Neural cell (in vitro differentiated cells): ENCODE measurements around the gene MMP3. TPM values are rescaled to one million over a fixed set of nuclear protein-coding genes. Genes with fewer than 3 reads are reported as not detected.

Experiments
- H2AFZ ChIP-seq: fragments of 200-600, 300-800 bp; sonication (generic), shearing (Covaris generic); 2 replicates; pipeline ENCODE4 v1.6.0; 2014; ENCODE audit warnings: low read depth, mild to moderate bottlenecking, antibody characterized with exemption, low read length, moderate library complexity
- H3F3A ChIP-seq: fragments of 200-600 bp; shearing (Covaris generic); 2 replicates; pipeline ENCODE4 v1.6.1; 2016; ENCODE audit warnings: mild to moderate bottlenecking, moderate library complexity, mixed read lengths, antibody characterized with exemption, low read length; ENCODE audit not compliant: insufficient read depth, poor library complexity, severe bottlenecking
- H3K27ac ChIP-seq: fragments of 200-600, 300-800 bp; sonication (generic), shearing (Covaris generic); 2 replicates; pipeline ENCODE4 v1.5.1; 2014; ENCODE audit warnings: mild to moderate bottlenecking, low read length, moderate library complexity
- H3K27me3 ChIP-seq: fragments of 300-800, 200-600 bp; sonication (generic), shearing (Covaris generic); 2 replicates; pipeline ENCODE4 v1.6.0; 2014; ENCODE audit warnings: mild to moderate bottlenecking, low read depth, low read length, moderate library complexity; ENCODE audit not compliant: insufficient read depth
- H3K36me3 ChIP-seq: fragments of 300-800, 200-600 bp; sonication (generic), shearing (Covaris generic); 2 replicates; pipeline ENCODE4 v1.5.1; 2014; ENCODE audit warnings: mild to moderate bottlenecking, antibody characterized with exemption, low read length, moderate library complexity; ENCODE audit not compliant: insufficient read depth
- H3K4me2 ChIP-seq: fragments of 300-800, 200-600 bp; sonication (generic), shearing (Covaris generic); 2 replicates; pipeline ENCODE4 v1.6.0; 2014; ENCODE audit warnings: mild to moderate bottlenecking, low read length
- H3K4me3 ChIP-seq: fragments of 300-800, 200-600 bp; sonication (generic), shearing (Covaris generic); 2 replicates; pipeline ENCODE4 v1.5.1; 2014; ENCODE audit warnings: mild to moderate bottlenecking, low read length, moderate library complexity
- H3K79me2 ChIP-seq: fragments of 200-600 bp; shearing (Covaris generic); replicated peaks from 2 replicates; pipeline ENCODE4 v1.6.0; 2014; ENCODE audit warnings: mild to moderate bottlenecking, low read length, moderate library complexity; ENCODE audit not compliant: insufficient read depth
- H3K9ac ChIP-seq: fragments of 300-800, 200-600 bp; sonication (generic), shearing (Covaris generic); 2 replicates; pipeline ENCODE4 v1.6.1; 2016; ENCODE audit warnings: mild to moderate bottlenecking, low read length, mixed read lengths
- H3K9me2 ChIP-seq: fragments of 200-600 bp; shearing (Covaris generic); 2 replicates; pipeline ENCODE4 v1.6.1; 2016; ENCODE audit warnings: mild to moderate bottlenecking, low read length, mixed read lengths; ENCODE audit not compliant: insufficient read depth
- H3K9me3 ChIP-seq: fragments of 200-600, 300-800 bp; sonication (generic), shearing (Covaris generic); 2 replicates; pipeline ENCODE4 v1.6.1; 2016; ENCODE audit warnings: mild to moderate bottlenecking, mixed run types, low read length, moderate library complexity, mixed read lengths
- H4K20me1 ChIP-seq: fragments of 200-600 bp; shearing (Covaris generic); 2 replicates; pipeline ENCODE4 v1.6.1; 2016; ENCODE audit warnings: mild to moderate bottlenecking, mixed run types; ENCODE audit not compliant: insufficient read depth
- EP300 ChIP-seq: fragments of 450-650 bp; conservative IDR thresholded peaks from 2 replicates; pipeline ENCODE4 v1.6.1; 2014; ENCODE audit warnings: antibody characterized with exemption, mild to moderate bottlenecking, moderate library complexity; ENCODE audit not compliant: poor library complexity, severe bottlenecking
- EZH2 ChIP-seq: fragments of 200-600, 300-800 bp; shearing (Covaris generic), sonication (generic); IDR thresholded peaks from 2 replicates; pipeline ENCODE4 v1.6.1; 2014; ENCODE audit warnings: antibody characterized with exemption, low read length, borderline replicate concordance, mild to moderate bottlenecking; ENCODE audit not compliant: insufficient read depth, poor library complexity, severe bottlenecking
- MXI1 ChIP-seq: fragments of 450-650 bp; conservative IDR thresholded peaks from 2 replicates; pipeline ENCODE4 v1.6.1; 2014; ENCODE audit warnings: antibody characterized with exemption, mild to moderate bottlenecking; ENCODE audit not compliant: poor library complexity, severe bottlenecking
- POLR2AphosphoS5 ChIP-seq: IDR thresholded peaks from 2 replicates; pipeline ENCODE4 v1.6.1; 2012
- RAD21 ChIP-seq: fragments of 450-650 bp; conservative IDR thresholded peaks from 2 replicates; pipeline ENCODE4 v1.6.1; 2014; ENCODE audit warnings: antibody characterized with exemption, mild to moderate bottlenecking, moderate library complexity
- REST ChIP-seq: IDR thresholded peaks from 2 replicates; pipeline ENCODE4 v1.6.1; 2012; ENCODE audit warnings: borderline replicate concordance
- SMC3 ChIP-seq: fragments of 450-650 bp; conservative IDR thresholded peaks from 2 replicates; pipeline ENCODE4 v1.6.1; 2014; ENCODE audit warnings: antibody characterized with exemption, mild to moderate bottlenecking, moderate library complexity; ENCODE audit not compliant: poor library complexity
- TAF1 ChIP-seq: IDR thresholded peaks from 2 replicates; pipeline ENCODE4 v1.6.1; 2012; ENCODE audit warnings: low read depth
- polyA plus RNA-seq: library from polyadenylated mRNA; depleted of rRNA; stranded (reverse); fragments of >200 nt; gene quantifications from 2 replicates; pipeline ENCODE4 v1.2.3, GENCODE V29; 2014
- TF ChIP-seq, protein P1 (sequence below): fragments of 450-650 bp; IDR thresholded peaks from 2 replicates; pipeline ENCODE4 v1.5.1; 2014; ENCODE audit warnings: antibody characterized with exemption, mild to moderate bottlenecking, moderate library complexity; ENCODE audit not compliant: poor library complexity, severe bottlenecking

The MMP3 gene
- polyA plus RNA-seq, 1 donor from 2014 or later: not detected

DNA sequence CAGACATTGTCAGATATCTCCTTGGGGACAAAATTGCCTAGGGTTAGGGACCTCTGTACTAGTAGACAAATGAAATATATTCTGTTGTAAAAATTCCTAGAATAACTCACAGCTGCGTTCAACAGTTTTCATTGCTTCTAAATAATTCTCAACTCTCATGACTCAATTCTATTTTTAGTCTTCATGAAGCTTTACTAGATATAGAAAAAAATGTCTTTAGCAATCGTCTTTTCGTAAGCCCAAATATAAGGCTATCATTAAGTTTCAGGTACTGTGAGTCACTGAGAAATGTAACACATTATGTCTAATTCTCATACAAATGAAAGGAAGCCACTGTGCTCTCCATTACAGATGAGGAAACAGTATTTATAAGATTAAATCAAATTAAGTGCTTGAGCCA lies 24.9 kb upstream of the MMP3 start:
- Histone ChIP-seq H3K27ac (no peak overlapping the region), H3K36me3 (no peaks in the 10 kb centered on the region), H3K4me3 (no peak overlapping the region), H3K9me3 (no peaks in the 10 kb centered on the region), H3K9me2 (no peaks in the 10 kb centered on the region), H2AFZ (no peak overlapping the region), H3K4me2 (no peak overlapping the region), H3K9ac (no peak overlapping the region), H3K27me3 (no peaks in the 10 kb centered on the region), H4K20me1 (no peaks in the 10 kb centered on the region), H3F3A (no peaks in the 10 kb centered on the region), H3K79me2 (no peaks in the 10 kb centered on the region)
- TF ChIP-seq SMC3 (no peak), EZH2 (no peak), POLR2AphosphoS5 (no peak), REST (no peak), RAD21 (no peak), EP300 (no peak), TAF1 (no peak), MXI1 (no peak)
- TF ChIP-seq, protein P1, sequence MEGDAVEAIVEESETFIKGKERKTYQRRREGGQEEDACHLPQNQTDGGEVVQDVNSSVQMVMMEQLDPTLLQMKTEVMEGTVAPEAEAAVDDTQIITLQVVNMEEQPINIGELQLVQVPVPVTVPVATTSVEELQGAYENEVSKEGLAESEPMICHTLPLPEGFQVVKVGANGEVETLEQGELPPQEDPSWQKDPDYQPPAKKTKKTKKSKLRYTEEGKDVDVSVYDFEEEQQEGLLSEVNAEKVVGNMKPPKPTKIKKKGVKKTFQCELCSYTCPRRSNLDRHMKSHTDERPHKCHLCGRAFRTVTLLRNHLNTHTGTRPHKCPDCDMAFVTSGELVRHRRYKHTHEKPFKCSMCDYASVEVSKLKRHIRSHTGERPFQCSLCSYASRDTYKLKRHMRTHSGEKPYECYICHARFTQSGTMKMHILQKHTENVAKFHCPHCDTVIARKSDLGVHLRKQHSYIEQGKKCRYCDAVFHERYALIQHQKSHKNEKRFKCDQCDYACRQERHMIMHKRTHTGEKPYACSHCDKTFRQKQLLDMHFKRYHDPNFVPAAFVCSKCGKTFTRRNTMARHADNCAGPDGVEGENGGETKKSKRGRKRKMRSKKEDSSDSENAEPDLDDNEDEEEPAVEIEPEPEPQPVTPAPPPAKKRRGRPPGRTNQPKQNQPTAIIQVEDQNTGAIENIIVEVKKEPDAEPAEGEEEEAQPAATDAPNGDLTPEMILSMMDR: no peak

DNA sequence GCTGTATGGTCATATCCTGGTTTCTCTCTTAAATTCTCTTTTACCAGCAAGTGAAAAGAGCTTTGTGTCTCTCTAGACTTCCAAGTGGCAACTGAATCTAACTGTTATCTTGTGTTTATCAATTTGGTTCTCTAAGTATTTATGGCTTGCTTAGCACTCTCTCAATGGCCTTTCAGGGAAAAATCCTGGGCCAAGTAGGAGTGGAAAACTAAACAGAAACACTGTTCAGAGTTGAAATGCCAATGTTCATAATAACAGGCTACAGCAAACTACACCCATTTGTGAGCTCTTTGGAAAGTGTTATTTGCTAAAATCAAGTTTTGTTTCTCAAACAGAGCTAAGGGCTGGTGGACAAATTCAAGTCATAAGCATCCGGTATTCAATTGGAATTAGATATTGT lies 21.3 kb upstream of the MMP3 start:
- H3K9me2 ChIP-seq: no peaks in the 10 kb centered on the region
- no peak overlapping the region for H3K9ac ChIP-seq
- no peaks in the 10 kb centered on the region for H3F3A ChIP-seq
- H3K4me3 ChIP-seq: no peak overlapping the region
- H3K36me3 ChIP-seq: no peaks in the 10 kb centered on the region
- no peak for TF ChIP-seq RAD21
- no peak for TF ChIP-seq REST
- TF ChIP-seq EZH2: no peak
- TF ChIP-seq, protein P1: no peak
- no peak for TF ChIP-seq EP300
- TF ChIP-seq TAF1: no peak
- H3K4me2 ChIP-seq: no peak overlapping the region
- no peak overlapping the region for H2AFZ ChIP-seq
- no peaks in the 10 kb centered on the region for H3K27me3 ChIP-seq
- no peaks in the 10 kb centered on the region for H3K9me3 ChIP-seq
- H3K27ac ChIP-seq: no peak overlapping the region
- no peaks in the 10 kb centered on the region for H3K79me2 ChIP-seq
- no peaks in the 10 kb centered on the region for H4K20me1 ChIP-seq
